GM18858 (cell line): Measurements from ENCODE around the gene CIAO2A.
"Not testable (repeated sequence)": the region's sequence is repeated elsewhere in the genome, so short reads cannot be mapped to it uniquely, and the experiment has no call there.

ENCODE experiments used
- ATAC-seq: cut with Tn5 transposase; IDR thresholded peaks from one replicate; pipeline ENCODE4 v1.9.1; 2021; ENCODE audit not compliant: unreplicated experiment

The CIAO2A gene

GRCh38 chr15:64093627-64094417, at the start of gene CIAO2A:
Gene CIAO2A (minus strand): TSS chr15:64093838. CDS start chr15:64093768, 70 bp downstream.
- peak; percentile 43 for ATAC-seq

- ATAC-seq: no peak
Measured at GRCh38 chr15:64143276-64143675, 49.6 kb upstream of the CIAO2A start.

GRCh38 chr15:64141798-64142512, 48.3 kb upstream of the CIAO2A start:
- no peak for ATAC-seq

- ATAC-seq: no peak
Measured at GRCh38 chr15:64138331-64138941, 44.8 kb upstream of the CIAO2A start.

GRCh38 chr15:64137226-64137833, 43.7 kb upstream of the CIAO2A start:
- ATAC-seq: no peak

DNA sequence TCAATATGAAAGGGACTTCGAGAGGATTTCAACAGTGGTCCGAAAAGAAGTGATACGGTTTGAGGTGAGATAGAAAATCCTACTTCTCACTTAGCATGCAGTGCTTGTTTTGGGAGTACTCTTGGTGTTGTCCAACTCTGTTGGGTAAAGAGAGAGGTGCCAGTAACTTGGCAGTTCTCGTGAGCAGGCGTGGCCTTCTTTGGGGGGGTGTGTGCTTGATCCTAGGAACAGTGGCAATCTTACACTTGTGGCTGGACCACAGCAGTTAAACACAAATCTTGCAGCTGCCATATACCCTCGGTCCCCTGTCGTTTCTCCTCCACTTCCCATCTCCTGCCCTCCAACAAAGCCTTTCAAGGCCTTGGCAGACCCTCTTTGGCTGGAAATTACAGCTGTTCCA, 42.7 kb upstream of the CIAO2A start:
- no peak for ATAC-seq

DNA sequence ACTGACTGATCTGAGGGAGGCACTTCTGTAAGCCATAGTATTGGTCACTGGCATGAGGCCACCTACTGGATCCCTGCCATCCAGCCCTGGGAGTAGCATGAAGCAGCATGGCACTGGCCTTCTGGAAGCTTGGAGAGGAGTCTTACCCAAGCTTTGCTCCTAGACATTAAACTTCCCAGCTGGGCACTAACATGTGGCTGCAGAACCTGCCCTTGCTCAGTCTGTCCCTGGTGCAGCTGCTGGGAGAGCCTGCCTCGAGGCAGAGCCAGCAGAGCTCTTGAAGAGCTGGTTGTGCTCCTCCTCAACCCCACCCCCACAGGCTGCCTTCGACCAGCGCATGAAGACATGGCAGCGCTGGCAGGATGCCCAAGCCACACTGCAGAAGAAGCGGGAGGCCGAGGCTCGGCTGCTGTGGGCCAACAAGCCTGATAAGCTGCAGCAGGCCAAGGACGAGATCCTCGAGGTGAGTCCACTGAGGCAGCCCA, 40.7 kb upstream of the CIAO2A start:
- ATAC-seq: no peak

GRCh38 chr15:64133623-64134344, 40.1 kb upstream of the CIAO2A start:
- no peak for ATAC-seq

DNA sequence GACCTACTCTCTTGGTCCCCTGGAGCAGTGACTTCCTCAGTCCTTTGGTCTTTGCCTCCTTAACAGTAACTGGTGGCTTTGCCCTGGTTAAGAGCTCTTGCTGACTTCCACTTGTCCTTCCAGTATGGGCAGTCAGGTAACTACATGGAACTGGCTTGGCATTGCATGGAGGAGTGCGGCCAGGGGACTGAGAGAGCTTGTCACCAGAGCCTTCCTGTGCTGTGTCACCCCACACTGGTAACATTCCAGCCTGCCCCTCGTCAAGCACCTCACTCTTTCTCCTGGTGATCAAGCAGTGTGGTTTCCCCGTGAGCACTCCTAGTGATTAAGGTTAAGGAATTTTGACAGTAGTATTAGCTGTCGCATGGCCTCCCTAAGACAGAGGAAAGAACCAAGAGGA, 38.6 kb upstream of the CIAO2A start:
- ATAC-seq: no peak

GRCh38 chr15:64131547-64131946, 37.9 kb upstream of the CIAO2A start:
- ATAC-seq: no peak

GRCh38 chr15:64130159-64130558, 36.5 kb upstream of the CIAO2A start:
- no peak for ATAC-seq

- no peak for ATAC-seq
Measured at GRCh38 chr15:64127521-64128270, 34.1 kb upstream of the CIAO2A start.

DNA sequence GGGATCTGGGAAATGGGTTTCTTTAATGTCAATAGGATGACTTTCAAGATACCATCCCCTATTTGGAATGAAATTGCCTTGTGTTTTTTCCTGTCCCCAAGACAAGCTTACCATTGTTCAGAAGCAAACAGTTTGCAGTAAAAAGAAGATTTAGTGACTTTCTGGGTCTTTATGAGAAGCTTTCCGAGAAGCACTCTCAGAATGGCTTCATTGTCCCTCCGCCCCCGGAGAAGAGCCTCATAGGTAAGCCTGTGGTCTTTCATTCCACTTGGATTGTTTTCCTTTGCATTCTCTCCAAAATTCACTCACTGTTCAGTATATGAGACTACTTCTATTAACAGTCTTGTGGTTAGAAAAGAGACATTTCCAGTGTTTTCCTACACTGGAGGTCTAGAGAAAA, 32.3 kb upstream of the CIAO2A start:
- no peak for ATAC-seq

DNA sequence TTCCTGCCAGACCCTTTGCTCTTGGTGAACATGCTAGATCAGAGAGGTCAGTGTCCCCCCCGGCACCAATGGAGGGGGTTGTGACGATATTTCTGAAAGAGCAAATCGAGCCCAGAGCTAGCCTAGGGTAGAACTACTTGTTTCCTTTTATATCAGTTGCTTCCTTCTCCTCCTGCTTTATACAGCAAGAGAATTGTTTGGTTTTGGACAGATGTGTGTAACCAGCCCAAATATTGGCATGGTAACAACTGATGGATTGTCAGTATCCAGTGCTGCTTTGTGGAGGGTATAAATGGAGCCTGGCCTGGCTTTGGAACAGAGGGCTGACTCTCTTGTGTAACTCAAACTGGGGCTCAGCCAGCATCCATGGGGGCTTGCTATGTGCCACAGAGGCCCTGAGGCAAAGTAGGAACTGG, 29.3 kb upstream of the CIAO2A start:
- ATAC-seq: no peak

DNA sequence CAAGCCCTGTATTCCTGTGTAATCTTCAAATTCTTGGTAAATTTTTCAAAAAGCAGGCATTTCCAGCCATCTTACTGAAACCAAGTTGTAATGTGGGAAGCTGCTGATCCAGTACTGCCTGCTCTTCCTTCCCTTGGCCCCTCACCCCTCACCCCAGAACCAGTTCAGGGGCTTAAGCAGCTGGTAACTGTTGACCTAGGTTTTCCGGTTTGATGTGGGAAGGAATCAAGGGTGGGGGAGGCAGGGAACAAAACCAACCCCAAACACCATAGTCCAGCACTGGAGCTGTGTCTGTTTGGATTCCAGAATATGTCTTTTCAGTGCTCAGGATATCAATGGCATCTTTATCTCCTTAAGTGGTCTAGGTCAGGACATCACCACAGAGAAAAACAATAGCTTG, 28.8 kb upstream of the CIAO2A start:
- ATAC-seq: no peak

- no peak for ATAC-seq
Measured at GRCh38 chr15:64121614-64122013, 28.0 kb upstream of the CIAO2A start.

GRCh38 chr15:64120322-64120721, 26.7 kb upstream of the CIAO2A start:
- not testable (repeated sequence) for ATAC-seq

GRCh38 chr15:64117759-64118487, 24.3 kb upstream of the CIAO2A start:
- ATAC-seq: no peak

GRCh38 chr15:64112904-64113303, 19.3 kb upstream of the CIAO2A start:
- ATAC-seq: no peak
